Lower leg skin (tissue), 3 donors: ENCODE data around the gene AFF4.
"Not testable (repeated sequence)": the region's sequence is repeated elsewhere in the genome, so short reads cannot be mapped to it uniquely, and the experiment has no call there.

ENCODE experiments used
- CTCF ChIP-seq, 3 donors: fragments of 450-650 bp; IDR thresholded peaks; one replicate each; pipeline ENCODE4 v1.5.1; 2016; ENCODE audit warnings: antibody characterized with exemption in 3 of 3, mild to moderate bottlenecking in 3 of 3, moderate library complexity in 2 of 3
- POLR2A ChIP-seq, 2 donors: fragments of 450-650 bp; IDR thresholded peaks; one replicate each; pipeline ENCODE4 v1.6.1; 2016 to 2017; ENCODE audit warnings: antibody characterized with exemption in 2 of 2, mild to moderate bottlenecking in 1 of 2, moderate library complexity in 1 of 2

- not testable (repeated sequence) for TF ChIP-seq CTCF, POLR2A (IDR thresholded peaks at IDR 0.05)
These were observed 7.2 kb downstream of the AFF4 start for GRCh38 chr5:132956166-132956799.
